Left hindlimb (tissue), 1 donor: ENCODE results near the gene SLC35C1.

Experiments
- DNase-seq: peaks from one replicate; pipeline ENCODE4 v3.0.0-alpha.2; 2018

The SLC35C1 gene

DNA sequence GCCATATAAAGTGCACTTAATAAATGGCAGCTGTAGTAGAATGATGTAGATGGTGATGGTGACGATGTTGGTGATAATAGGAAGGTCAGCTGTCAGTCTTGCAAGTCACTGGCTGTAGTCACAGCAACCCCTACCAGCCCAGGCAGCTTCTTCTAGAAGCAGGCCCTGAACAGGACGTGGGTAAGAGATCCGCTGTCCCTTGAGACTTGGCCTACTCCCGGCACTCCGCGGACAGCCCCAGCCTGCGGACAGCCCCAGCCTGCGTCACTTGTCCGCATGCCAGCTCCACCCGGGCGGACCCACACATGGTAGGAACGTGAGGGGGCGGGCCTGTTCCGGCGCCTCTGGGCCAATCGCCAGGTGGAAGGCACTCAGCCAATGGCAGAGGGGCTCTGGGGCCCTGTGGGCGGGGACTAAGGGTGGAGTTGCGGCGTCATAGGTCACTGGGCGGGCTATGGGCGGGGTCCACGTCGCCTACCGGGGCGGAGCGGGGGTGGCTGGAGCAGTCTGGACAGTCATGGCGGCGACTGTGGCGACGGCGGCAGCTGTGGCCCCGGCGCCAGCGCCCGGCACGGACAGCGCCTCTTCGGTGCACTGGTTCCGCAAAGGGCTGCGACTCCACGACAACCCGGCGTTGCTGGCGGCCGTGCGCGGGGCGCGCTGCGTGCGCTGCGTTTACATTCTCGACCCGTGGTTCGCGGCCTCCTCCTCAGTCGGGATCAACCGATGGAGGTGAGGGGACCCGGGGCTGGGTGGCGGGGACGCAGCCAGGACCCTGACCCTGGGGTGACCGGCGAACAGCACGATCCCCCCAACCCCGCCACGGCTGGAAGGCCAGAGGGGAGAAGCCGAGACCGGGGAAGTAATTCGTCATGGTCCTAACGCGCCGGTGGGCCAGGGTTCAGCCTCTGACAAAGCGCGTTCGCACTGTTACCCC lies 42.3 kb downstream of the SLC35C1 start, which contains the start of gene CRY2:
TSS of gene CRY2 (plus strand) at position 502 of the 937 bp plus-strand sequence. CDS start at position 518, 16 bp downstream.
- DNase-seq = peak; percentile 99

DNA sequence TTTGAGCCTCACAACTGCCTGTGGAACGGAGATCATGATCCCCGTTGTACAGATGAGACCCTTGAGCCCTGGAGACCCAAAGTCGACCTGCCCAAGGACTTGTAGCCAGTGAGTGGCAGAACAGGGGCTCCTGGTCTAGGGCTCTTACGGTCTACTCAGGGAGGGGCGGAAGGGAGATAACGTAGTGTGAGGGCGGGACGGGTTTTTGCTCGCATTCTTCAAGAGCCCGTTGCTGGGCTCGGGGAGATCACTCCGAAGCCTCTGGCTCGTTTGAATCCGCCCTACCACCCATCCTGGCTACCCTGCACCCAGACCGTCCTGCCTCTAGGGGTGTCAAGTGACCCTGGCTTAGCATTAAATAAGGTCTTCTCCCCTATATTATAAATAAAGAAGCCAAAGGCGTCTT lies 43.0 kb downstream of the SLC35C1 start:
- peak; percentile 68 for DNase-seq

DNA sequence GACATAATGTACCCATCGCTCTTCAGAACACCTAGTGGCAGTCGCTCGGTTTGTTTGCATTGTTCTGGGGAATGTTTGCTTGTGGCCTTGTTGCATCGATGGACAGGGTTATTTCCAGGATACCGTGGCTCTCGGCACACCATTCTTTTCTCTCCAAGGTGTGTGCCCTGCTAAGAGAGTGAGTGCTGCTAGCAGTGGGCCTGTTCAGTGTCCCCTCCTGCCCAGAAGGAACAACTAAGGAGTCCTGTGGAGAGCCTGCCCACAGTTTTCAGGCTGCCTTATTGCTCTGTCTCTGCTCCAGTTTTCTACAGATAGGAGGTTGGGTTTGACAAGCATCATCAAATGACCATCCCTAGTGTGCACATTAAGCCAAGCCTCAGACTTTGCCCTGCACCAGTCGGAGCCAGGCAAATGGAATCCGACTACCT lies 43.7 kb downstream of the SLC35C1 start:
- no peak for DNase-seq

DNA sequence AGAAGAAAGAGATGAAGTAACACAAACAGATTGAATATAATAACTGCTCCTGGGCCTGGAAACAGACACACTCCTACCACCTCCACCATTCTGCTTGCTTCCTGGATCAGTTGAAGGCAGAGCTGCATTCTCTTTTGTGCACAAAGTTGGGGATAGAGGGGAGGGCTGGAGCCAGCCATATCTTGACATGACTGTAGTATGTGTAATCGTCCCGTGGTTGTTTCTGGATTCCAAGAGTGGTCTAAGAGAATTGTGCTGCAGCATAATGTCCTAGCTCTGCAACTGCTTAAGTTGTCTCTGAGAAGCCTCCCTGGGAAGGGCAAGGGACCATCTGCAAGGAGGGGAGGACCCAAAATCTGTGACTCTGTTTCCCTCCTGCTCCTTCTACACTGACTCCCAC lies 45.5 kb downstream of the SLC35C1 start:
- no peak for DNase-seq

DNA sequence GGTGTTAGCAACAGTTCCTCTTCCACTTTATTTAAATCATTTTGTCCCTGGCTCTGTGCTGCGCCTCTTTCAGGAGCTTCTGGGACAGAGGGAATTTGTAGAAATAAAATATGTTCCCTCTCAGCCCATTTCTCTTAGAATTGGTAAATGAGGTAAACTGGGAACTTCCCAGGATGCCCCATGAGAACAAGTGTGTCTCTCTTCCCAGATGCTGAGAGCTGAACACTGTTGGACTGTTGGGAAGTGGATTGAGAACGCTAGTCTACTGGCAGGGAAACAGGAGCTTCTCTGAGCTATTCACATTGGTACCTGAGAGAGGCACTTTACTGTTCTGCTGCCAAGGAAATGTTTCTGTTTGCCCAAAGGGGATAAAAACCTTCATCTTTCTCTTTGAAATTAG lies 46.3 kb downstream of the SLC35C1 start:
- no peak for DNase-seq

DNA sequence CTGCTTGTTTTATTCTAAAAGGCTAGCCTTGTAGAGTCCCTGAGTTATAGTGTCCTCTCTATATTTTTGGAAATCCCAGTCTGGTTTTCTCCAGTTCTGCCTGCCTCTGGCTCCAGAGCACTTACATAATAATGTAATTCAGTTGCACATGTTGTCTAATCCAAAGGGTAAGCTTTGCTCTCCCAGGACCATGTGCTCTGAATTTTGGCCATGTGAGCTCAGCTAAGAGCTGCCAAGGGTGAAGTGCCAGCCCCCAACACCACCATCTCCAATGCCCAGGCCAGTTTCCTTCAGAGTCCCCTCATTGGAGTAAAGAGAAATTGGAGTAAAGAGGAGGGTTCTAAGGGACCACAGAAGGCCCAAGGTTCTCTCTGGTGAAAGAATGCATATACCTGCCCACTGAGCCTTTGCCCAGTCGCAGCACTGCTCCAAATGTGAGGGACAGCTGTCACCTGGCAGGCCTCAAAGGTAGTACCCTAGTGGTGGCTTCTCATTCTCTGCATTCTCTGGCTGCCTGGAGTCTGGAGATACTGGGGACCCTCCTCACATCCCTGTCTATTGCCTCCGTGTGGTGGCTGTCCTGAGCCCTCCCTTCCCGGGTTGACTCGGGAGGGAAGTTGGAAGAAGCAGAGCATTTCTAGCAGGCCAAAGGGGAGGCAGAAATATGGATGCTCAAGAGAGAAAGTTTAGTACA lies 47.2 kb downstream of the SLC35C1 start:
- DNase-seq = no peak

DNA sequence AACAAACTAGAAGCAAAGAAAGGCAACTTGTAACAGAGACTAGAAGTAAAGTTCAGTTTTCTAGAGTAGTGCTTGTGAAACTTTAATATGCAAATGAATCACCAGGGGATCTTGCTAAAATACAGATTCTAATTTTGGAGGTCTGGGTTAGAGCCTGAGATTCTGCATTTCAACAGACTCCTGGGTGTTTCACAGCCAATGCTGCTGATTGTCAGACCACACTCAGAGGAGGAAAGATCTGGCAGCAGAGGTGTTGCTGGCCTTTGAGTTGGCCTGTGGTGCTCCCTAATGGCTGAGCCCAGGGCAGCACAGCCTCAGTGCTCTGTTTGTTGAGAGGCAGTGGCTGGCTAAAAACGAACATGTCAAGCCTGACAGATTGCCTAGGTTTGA lies 47.8 kb downstream of the SLC35C1 start:
- no peak for DNase-seq

DNA sequence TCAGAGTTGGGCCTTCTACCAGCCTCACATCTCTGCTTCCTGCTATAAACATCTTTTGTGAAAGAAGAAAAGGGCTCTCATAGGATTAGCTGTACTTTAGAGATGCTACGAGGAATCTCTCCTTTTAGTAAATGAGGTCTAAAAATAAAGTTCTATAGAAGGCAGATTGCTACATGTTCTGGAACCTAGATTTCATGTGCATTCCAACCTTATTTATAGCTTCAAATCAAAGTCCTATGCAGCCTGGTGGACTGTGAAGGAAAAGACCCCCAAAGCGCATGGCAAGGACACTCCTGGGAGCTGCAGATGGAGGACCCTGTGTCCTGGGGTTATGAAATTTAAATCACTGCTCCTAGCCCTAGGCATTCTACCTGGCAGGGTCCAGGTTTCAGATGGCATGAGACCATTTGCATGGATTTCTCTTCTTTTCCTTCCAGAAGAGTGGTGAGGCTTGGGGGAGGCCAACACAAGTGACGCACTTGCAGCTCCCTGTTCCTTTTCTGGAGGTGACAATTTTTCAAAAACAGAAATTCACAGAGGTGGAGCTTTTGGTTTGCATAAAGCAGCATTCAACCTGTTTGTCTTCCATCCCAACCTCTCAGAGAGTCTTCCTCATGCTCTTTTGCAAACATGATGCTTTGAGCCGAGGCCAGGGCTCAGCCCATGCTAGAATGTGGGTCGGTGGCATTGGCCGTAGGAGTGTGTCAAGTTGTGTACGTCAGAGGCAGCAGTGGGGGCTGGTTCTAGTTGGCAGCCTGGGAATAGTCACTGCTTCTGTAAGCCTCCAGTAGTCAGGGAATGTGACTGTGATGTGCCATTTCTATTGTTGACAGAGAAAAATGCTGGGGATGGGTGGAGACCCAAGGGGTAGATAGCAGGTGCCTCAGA lies 48.6 kb downstream of the SLC35C1 start:
- DNase-seq = no peak

DNA sequence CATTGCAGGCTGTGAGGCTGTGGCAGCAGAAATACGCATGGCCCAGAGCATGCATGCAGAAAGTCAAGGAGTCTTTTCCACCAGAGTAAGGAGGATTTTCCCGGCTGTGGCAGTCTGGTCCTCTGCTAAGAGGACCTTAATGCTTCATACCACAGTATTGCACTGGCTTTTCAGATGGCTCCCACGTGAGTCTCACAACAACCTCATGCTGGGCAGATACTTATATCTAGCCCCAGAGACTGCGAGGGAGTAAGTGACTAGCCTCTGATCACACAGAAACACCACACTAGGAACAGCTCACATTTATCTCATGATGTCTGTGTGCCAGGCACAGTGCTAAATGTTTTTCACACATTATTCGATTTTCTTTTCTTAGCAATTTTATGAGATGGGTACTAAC lies 50.4 kb downstream of the SLC35C1 start:
- DNase-seq = no peak

DNA sequence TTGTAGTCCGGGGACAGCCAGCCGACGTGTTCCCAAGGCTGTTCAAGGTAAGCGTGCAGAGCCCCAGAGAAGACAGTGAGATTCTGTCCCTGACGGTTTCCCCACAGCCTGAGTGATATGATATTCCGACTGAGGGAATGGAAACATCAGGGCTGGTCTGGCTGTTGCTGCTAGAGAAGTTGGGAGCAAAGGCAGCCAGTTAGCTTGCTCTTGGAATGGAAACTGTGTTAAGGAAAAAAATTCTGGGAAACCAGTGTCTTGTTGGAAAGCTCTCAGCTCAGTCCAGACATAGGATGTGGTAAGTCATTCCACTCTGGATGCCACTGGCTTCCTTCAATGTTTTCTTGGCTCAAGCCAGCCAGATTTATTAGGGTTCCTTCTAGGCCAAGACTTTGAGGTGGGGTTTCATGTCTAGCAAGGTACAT lies 51.1 kb downstream of the SLC35C1 start:
- peak; percentile 82 for DNase-seq

DNA sequence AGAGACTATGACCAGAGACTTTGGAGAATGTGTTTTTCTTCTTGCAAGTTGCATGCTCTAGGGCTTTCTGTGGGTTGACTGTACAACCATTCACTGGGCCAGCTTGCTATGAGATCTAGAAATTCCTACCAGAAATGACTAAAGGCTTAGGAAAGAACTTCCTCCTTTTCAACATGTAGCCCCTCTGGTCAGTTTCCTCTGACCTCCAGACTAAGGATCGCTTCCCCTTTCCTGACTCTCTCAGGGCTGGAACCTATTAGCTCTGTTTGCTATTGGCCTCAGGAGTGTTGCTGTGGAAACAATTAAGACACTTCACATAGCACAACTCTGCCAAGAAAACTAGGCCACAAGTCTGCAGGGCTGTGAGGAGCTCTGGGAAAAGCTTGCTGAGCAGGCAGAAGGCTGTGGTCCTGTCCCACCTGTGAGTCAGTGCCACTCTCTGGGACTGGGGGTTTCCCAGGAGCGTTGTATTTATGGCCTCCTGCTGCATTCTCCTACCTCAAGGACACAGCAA lies 53.1 kb downstream of the SLC35C1 start:
- DNase-seq = peak; percentile 81

DNA sequence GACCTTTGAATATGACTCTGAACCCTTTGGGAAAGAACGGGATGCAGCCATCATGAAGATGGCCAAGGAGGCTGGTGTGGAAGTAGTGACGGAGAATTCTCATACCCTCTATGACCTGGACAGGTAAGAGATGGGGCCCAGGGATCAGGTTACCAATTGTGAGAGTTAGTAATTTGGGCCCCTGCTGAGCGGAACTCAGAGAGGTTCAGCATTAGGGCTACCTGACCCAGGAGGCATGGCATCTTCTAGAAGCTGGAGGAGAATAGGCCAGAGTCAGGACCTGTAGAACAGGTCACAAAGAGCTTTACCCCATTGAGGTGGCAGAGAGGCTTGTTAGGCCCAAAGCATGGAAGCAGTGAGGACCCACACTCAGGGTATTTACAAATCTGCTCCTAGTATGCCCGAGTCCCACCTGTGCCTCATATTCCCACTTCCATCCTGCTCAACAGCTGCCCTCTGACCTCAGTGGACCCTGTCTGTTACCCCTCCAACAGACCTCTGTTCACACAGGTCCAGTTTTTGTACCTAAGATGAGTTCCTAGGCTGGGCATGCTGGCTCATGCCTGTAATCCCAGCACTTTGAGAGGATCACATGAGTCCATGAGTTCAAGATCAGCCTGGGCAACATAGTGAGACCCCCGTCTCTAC lies 53.9 kb downstream of the SLC35C1 start:
- no peak for DNase-seq

DNA sequence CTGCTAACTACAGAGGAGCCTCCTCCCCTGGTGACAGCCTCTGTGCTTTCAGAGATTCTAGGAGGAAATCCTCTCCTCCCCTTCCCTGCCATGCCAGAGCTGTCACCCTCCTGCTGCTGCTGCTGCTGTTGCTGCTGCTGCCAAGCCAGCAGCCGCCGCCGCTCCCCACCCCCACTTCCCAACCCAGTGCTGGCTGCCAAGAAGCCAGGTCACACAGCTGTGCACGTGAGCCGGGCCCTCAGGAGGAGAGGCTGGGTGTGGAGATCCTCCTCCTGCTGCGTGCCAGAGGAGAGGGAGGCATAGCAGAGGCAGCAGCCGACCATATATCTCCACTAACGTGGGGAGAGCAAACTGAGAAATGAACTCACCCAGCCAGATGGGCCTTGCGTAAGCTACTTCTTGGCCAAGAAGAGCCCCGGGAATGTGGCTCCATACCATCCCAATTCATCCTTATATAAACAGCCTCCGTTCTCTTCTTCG lies 54.8 kb downstream of the SLC35C1 start:
- DNase-seq = peak; percentile 94

DNA sequence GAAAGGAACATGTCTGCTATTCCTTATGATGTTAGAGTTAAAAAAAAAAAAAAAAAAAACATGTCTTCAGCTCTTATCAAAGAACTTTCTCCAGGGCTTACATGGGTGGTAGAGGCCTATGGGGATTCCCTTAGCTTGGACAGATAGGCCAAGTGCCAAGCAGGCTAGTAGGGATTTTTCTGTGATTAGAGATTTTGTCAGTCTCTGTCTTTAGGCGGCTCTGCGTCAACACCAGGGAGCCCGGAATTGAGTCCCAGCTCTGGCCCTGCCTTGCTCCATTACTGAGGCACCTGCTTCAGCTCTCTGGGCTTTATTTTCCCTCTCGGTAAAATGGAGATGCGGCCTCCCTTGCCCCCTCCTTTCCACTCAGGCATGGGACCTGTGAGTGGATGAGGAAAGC lies 55.4 kb downstream of the SLC35C1 start:
- DNase-seq = no peak

DNA sequence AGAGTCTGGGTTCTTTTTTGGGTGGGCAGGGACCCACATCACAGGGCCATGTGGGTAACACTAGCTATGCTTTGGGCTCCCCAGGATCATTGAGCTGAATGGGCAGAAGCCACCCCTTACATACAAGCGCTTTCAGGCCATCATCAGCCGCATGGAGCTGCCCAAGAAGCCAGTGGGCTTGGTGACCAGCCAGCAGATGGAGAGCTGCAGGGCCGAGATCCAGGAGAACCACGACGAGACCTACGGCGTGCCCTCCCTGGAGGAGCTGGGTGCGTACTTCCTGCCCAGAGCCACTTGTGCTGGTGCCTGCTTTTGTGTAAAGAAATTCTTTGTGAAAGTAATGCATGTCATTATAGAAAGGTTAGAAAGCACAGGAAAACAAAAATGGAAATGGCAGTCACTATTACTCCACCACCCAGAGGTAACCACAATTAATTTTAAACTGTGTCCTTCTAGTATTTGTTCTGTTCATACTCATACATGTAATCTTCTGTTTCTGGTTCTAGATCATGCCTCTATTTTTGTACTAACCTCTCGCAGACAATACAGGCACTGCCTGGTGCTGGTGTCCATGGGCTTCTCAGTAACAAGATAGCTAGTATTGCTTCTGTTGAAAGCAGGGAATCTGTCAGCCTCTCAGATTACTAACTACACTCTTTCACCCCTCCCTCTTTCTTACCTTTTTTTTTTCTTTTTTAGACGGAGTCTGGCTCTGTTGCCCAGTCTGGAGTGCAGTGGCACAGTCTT lies 56.0 kb downstream of the SLC35C1 start:
- no peak for DNase-seq
